ENCODE measurements around the gene NT5DC4. TPM values are rescaled to one million over a fixed set of nuclear protein-coding genes. Genes with fewer than 3 reads are reported as not detected.

The NT5DC4 gene
- total and polyA plus RNA-seq, 4 donors, result 1.2 TPM; not detected in 3

GRCh38 chr2:112731479-112731878 lies 10.7 kb downstream of the NT5DC4 start:
- no peak overlapping the region for H3K9ac ChIP-seq (ENCODE audit: low read depth in 1 of 2, low read length in 2 of 2)
- no peak overlapping the region for H3K4me3 ChIP-seq (ENCODE audit: low read depth in 1 of 3, low read length in 3 of 3)
- 86% methylated on average over 2 of the region's 2 CpGs for WGBS
- H3K27me3 ChIP-seq (ENCODE audit: control insufficient read depth in 4 of 4, insufficient read depth in 4 of 4, low read length in 3 of 4), result no peaks in the 10 kb centered on the region
- TF ChIP-seq MAX (IDR thresholded peaks at IDR 0.05) (no peak), FOXA2 (IDR thresholded peaks at IDR 0.05) (no peak), RAD21 (IDR thresholded peaks at IDR 0.05) (no peak), ZBTB33 (IDR thresholded peaks at IDR 0.05) (no peak), EGR1 (IDR thresholded peaks at IDR 0.05; ENCODE audit: low read depth in 2 of 2) (no peak), NR2F2 (IDR thresholded peaks at IDR 0.05) (no peak), HNF4G (IDR thresholded peaks at IDR 0.05) (no peak)
- no peak for DNase-seq (ENCODE audit: low spot score)
- peaks cover 0 to 2% (median 0%) of the 10 kb centered on the region in 4 donors for H3K4me1 ChIP-seq (ENCODE audit: control insufficient read depth in 4 of 4, insufficient read depth in 4 of 4, low read length in 3 of 4)
- H3K27ac ChIP-seq (ENCODE audit: low read depth in 1 of 2, low read length in 2 of 2), result no peak overlapping the region
- no peaks in the 10 kb centered on the region for H3K9me3 ChIP-seq (ENCODE audit: control insufficient read depth in 4 of 4, low read length in 3 of 4)
- H3K36me3 ChIP-seq (ENCODE audit: control insufficient read depth in 4 of 4, insufficient read depth in 3 of 4, low read depth in 1 of 4, low read length in 3 of 4), result no peaks in the 10 kb centered on the region

- no peaks in the 10 kb centered on the region for H3K36me3 ChIP-seq (ENCODE audit: control insufficient read depth in 4 of 4, insufficient read depth in 3 of 4, low read depth in 1 of 4, low read length in 3 of 4)
- 71% methylated on average over 4 of the region's 4 CpGs for WGBS
- H3K27ac ChIP-seq (ENCODE audit: low read depth in 1 of 2, low read length in 2 of 2), result no peak overlapping the region
- no peaks in the 10 kb centered on the region for H3K4me1 ChIP-seq (ENCODE audit: control insufficient read depth in 4 of 4, insufficient read depth in 4 of 4, low read length in 3 of 4)
- DNase-seq (ENCODE audit: low spot score), result no peak
- TF ChIP-seq, protein P1, sequence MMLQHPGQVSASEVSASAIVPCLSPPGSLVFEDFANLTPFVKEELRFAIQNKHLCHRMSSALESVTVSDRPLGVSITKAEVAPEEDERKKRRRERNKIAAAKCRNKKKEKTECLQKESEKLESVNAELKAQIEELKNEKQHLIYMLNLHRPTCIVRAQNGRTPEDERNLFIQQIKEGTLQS (IDR thresholded peaks at IDR 0.05), result no peak
- no peak for TF ChIP-seq CTCF (IDR thresholded peaks at IDR 0.05; ENCODE audit: low read depth, low read length, missing input control)
- no peak for TF ChIP-seq YY1 (IDR thresholded peaks at IDR 0.05)
- H3K9ac ChIP-seq (ENCODE audit: low read depth in 1 of 2, low read length in 2 of 2), result no peak overlapping the region
- no peaks in the 10 kb centered on the region for H3K27me3 ChIP-seq (ENCODE audit: control insufficient read depth in 4 of 4, insufficient read depth in 4 of 4, low read length in 3 of 4)
- no peaks in the 10 kb centered on the region for H3K9me3 ChIP-seq (ENCODE audit: control insufficient read depth in 4 of 4, low read length in 3 of 4)
- H3K4me3 ChIP-seq (ENCODE audit: low read depth in 1 of 3, low read length in 3 of 3), result no peak overlapping the region
These were observed 12.6 kb downstream of the NT5DC4 start for GRCh38 chr2:112733456-112733855.

DNA sequence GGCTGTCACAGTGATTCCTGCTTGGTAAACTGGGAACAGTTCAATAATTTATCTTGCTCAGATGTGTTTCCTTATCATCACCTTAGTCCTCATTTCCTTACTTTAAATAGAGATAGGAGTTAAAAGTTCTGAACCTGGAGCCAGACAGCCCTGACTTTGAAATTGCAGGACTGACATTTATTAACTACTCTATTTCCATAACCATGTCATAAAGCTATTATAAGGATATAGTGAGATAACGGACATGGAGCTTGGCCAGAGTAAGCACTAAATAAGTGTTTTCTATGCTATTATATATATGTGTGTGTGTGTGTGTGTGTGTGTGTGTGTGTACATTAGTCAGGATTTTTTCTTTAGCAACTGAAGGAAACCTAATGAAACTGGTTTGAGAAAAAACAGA lies 13.1 kb downstream of the NT5DC4 start:
- DNase-seq (ENCODE audit: low spot score), result no peak
- Histone ChIP-seq H3K27me3 (ENCODE audit: control insufficient read depth in 4 of 4, insufficient read depth in 4 of 4, low read length in 3 of 4) (no peaks in the 10 kb centered on the region), H3K9me3 (ENCODE audit: control insufficient read depth in 4 of 4, low read length in 3 of 4) (no peaks in the 10 kb centered on the region), H3K27ac (ENCODE audit: low read depth in 1 of 2, low read length in 2 of 2) (no peak overlapping the region), H3K36me3 (ENCODE audit: control insufficient read depth in 4 of 4, insufficient read depth in 3 of 4, low read depth in 1 of 4, low read length in 3 of 4) (no peaks in the 10 kb centered on the region), H3K4me1 (ENCODE audit: control insufficient read depth in 4 of 4, insufficient read depth in 4 of 4, low read length in 3 of 4) (no peaks in the 10 kb centered on the region), H3K9ac (ENCODE audit: low read depth in 1 of 2, low read length in 2 of 2) (no peak overlapping the region), H3K4me3 (ENCODE audit: low read depth in 1 of 3, low read length in 3 of 3) (no peak overlapping the region)
- 72% methylated on average over 1 of the region's 1 CpG for WGBS
- TF ChIP-seq FOXA1 (IDR thresholded peaks at IDR 0.05), result no peak
- TF ChIP-seq CTCF (IDR thresholded peaks at IDR 0.05; ENCODE audit: low read depth, low read length, missing input control), result no peak
- TF ChIP-seq, protein P1 (IDR thresholded peaks at IDR 0.05), result no peak
- TF ChIP-seq TAF1 (conservative IDR thresholded peaks at IDR 0.05), result no peak
- TF ChIP-seq HNF4G (IDR thresholded peaks at IDR 0.05), result no peak
- no peak for TF ChIP-seq NR2F2 (IDR thresholded peaks at IDR 0.05)
- TF ChIP-seq EGR1 (IDR thresholded peaks at IDR 0.05; ENCODE audit: low read depth in 2 of 2), result no peak
- TF ChIP-seq YY1 (IDR thresholded peaks at IDR 0.05), result no peak
- TF ChIP-seq FOXA2 (IDR thresholded peaks at IDR 0.05), result no peak
- TF ChIP-seq RAD21 (IDR thresholded peaks at IDR 0.05), result no peak
- TF ChIP-seq ZBTB33 (IDR thresholded peaks at IDR 0.05), result no peak
- TF ChIP-seq RXRA (IDR thresholded peaks at IDR 0.05), result no peak
- no peak for TF ChIP-seq SP1 (IDR thresholded peaks at IDR 0.05)
